CD4-positive, alpha-beta T cell (primary cell): Measurements from ENCODE around the gene BANF2. TPM values are rescaled to one million over a fixed set of nuclear protein-coding genes. Genes with fewer than 3 reads are reported as not detected.

Source experiments
- ATAC-seq: fragments of 200-7000 bp; cut with Tn5 transposase; one replicate; pipeline ENCODE4 v1.10.0; 2022; ENCODE audit warnings: mild to moderate bottlenecking; ENCODE audit not compliant: poor library complexity
- CTCF ChIA-PET: fragments of 350-600 bp; sonication (Branson Sonifier 250); formaldehyde crosslinking; loops from one replicate; lab custom pipeline; 2021; ENCODE audit warnings: antibody characterized with exemption, inconsistent platforms; lab: Charles Lee
- POLR2A ChIA-PET: fragments of 350-600 bp; sonication (Branson Sonifier 250); formaldehyde crosslinking; loops from one replicate; lab custom pipeline; 2021; ENCODE audit warnings: antibody characterized with exemption, inconsistent platforms; lab: Charles Lee
- DNase-seq, 14 experiments: peaks; one replicate each; pipeline ENCODE4 v3.0.0-alpha.2; 2013 to 2020; ENCODE audit warnings: mixed read lengths in 2 of 14
- H3K27ac ChIP-seq, 2 donors: one replicate each; pipeline versions ENCODE4 v1.5.1 to v1.7.0; 2013; ENCODE audit warnings: low read length in 2 of 2, low read depth in 1 of 2, mild to moderate bottlenecking in 1 of 2
- H3K27me3 ChIP-seq, 2 experiments: 1 replicate in 1 of 2; 2 replicates in 1 of 2; pipeline versions ENCODE4 v1.6.1 to v1.7.0; 2013; ENCODE audit warnings: low read length in 2 of 2, control low read depth in 1 of 2, mild to moderate bottlenecking in 1 of 2, moderate library complexity in 1 of 2; ENCODE audit not compliant: insufficient read depth in 2 of 2, control insufficient read depth in 1 of 2
- H3K36me3 ChIP-seq: one replicate; pipeline ENCODE4 v1.6.1; 2013; ENCODE audit warnings: low read length, control low read depth; ENCODE audit not compliant: insufficient read depth
- H3K4me1 ChIP-seq: one replicate; pipeline ENCODE4 v1.6.1; 2013; ENCODE audit warnings: low read length, control low read depth; ENCODE audit not compliant: insufficient read depth
- H3K4me3 ChIP-seq: one replicate; pipeline ENCODE4 v1.5.1; 2013; ENCODE audit warnings: mild to moderate bottlenecking, low read length, moderate library complexity
- H3K9me3 ChIP-seq, 2 experiments: 1 replicate in 1 of 2; 2 replicates in 1 of 2; pipeline versions ENCODE4 v1.6.1 to v1.7.0; 2013; ENCODE audit warnings: low read length in 2 of 2, mild to moderate bottlenecking in 2 of 2, control low read depth in 1 of 2, moderate library complexity in 1 of 2; ENCODE audit not compliant: control insufficient read depth in 1 of 2, insufficient read depth in 1 of 2
- H3K27ac Mint-ChIP-seq: one replicate; pipeline ENCODE4 v1.8.0; 2020; ENCODE audit warnings: mixed read lengths
- H3K27me3 Mint-ChIP-seq: one replicate; pipeline ENCODE4 v1.8.0; 2021; ENCODE audit warnings: mixed read lengths
- H3K36me3 Mint-ChIP-seq: one replicate; pipeline ENCODE4 v1.8.0; 2021; ENCODE audit warnings: low read depth, mixed read lengths
- H3K4me1 Mint-ChIP-seq: one replicate; pipeline ENCODE4 v1.8.0; 2021; ENCODE audit warnings: low read depth, mixed read lengths
- H3K4me3 Mint-ChIP-seq: one replicate; pipeline ENCODE4 v1.8.0; 2020; ENCODE audit warnings: mild to moderate bottlenecking, mixed read lengths
- H3K9me3 Mint-ChIP-seq: one replicate; pipeline ENCODE4 v1.8.0; 2020; ENCODE audit warnings: mixed read lengths
- CTCF ChIP-seq: fragments of 200-600 bp; IDR thresholded peaks from one replicate; pipeline ENCODE4 v1.8.0; 2022; ENCODE audit warnings: antibody characterized with exemption, mild to moderate bottlenecking
- intact Hi-C, 2 experiments: fragments of 100-400 bp; cut with DNase I in 1 of 2; cut with micrococcal nuclease in 1 of 2; formaldehyde crosslinking; loops; one replicate each; pipeline versions ENCODE4 v1.15.1 to v1.9.0; 2023 to 2025; cut with DNase I, micrococcal nuclease
- total RNA-seq, 174 experiments: library from RNA in 2 of 174; stranded (reverse) in 2 of 174; gene quantifications; one replicate each; pipeline ENCODE4 v1.2.3 and lab custom pipeline; 2021 to 2026

Gene BANF2
- total RNA-seq, 2 experiments from 2014 or later: not detected

- Histone ChIP-seq H3K36me3 (no peaks in the 10 kb centered on the region), H3K27ac (no peak overlapping the region), H3K4me1 (no peaks in the 10 kb centered on the region), H3K27me3 (peaks cover 0 to 1% of the 10 kb centered on the region in 2 experiments), H3K9me3 (peaks cover 1 to 5% of the 10 kb centered on the region in 2 experiments), H3K4me3 (no peak overlapping the region)
- no peaks in the 10 kb centered on the region for H3K4me1 Mint-ChIP-seq
- TF ChIP-seq CTCF: no peak
- no peak for ATAC-seq
- H3K36me3 Mint-ChIP-seq: no peaks in the 10 kb centered on the region
- H3K27me3 Mint-ChIP-seq: peaks cover 10% of the 10 kb centered on the region
- peaks cover 8% of the 10 kb centered on the region for H3K9me3 Mint-ChIP-seq
- POLR2A ChIA-PET: no interaction called here
- intact Hi-C loops: no loop called here
- H3K4me3 Mint-ChIP-seq: no peak overlapping the region
- CTCF ChIA-PET: interaction anchor here (1.5 kb wide), 1 partner anchor 112 kb away, joined by 4 read pairs; no protein-coding TSS in a partner anchor
- no peak for DNase-seq
- no peak overlapping the region for H3K27ac Mint-ChIP-seq
These were observed 41.5 kb downstream of the BANF2 start for GRCh38 chr20:17741220-17741619.

GRCh38 chr20:17742731-17743130, 43.0 kb downstream of the BANF2 start:
- H3K36me3 Mint-ChIP-seq: no peaks in the 10 kb centered on the region
- no peaks in the 10 kb centered on the region for H3K4me1 Mint-ChIP-seq
- no peaks in the 10 kb centered on the region for H3K4me1 ChIP-seq
- no peak overlapping the region for H3K4me3 Mint-ChIP-seq
- intact Hi-C loops: no loop called here
- ATAC-seq (no peak), DNase-seq (no peak)
- H3K4me3 ChIP-seq: no peak overlapping the region
- H3K36me3 ChIP-seq: no peaks in the 10 kb centered on the region
- H3K9me3 Mint-ChIP-seq: peaks cover 8% of the 10 kb centered on the region
- no peak overlapping the region for H3K27ac Mint-ChIP-seq
- peaks cover 10% of the 10 kb centered on the region for H3K27me3 Mint-ChIP-seq
- TF ChIP-seq CTCF: no peak
- peaks cover 0 to 4% of the 10 kb centered on the region in 2 experiments for H3K9me3 ChIP-seq
- ChIA-PET CTCF (interaction anchor here (1.5 kb wide), 1 partner anchor 110 kb away, joined by 4 read pairs; no protein-coding TSS in a partner anchor), POLR2A (no interaction called here)
- no peaks in the 10 kb centered on the region for H3K27me3 ChIP-seq
- H3K27ac ChIP-seq: no peak overlapping the region

- no peaks in the 10 kb centered on the region for H3K36me3 Mint-ChIP-seq
- intact Hi-C loops: no loop called here
- H3K4me3 ChIP-seq: no peak overlapping the region
- DNase-seq (no peak), ATAC-seq (no peak)
- H3K4me1 Mint-ChIP-seq: no peaks in the 10 kb centered on the region
- no peak overlapping the region for H3K4me3 Mint-ChIP-seq
- H3K9me3 Mint-ChIP-seq: peaks cover 3% of the 10 kb centered on the region
- H3K36me3 ChIP-seq: no peaks in the 10 kb centered on the region
- CTCF ChIA-PET: no interaction called here
- H3K27ac ChIP-seq: no peak overlapping the region
- no peak overlapping the region for H3K27ac Mint-ChIP-seq
- POLR2A ChIA-PET: no interaction called here
- no peak for TF ChIP-seq CTCF
- H3K27me3 ChIP-seq: no peaks in the 10 kb centered on the region
- H3K9me3 ChIP-seq: peaks cover 0 to 4% of the 10 kb centered on the region in 2 experiments
- H3K4me1 ChIP-seq: no peaks in the 10 kb centered on the region
- peaks cover 10% of the 10 kb centered on the region for H3K27me3 Mint-ChIP-seq
These were observed 43.9 kb downstream of the BANF2 start for GRCh38 chr20:17743677-17744076.
